Stimulated activated naive CD8-positive, alpha-beta T cell treated with anti-CD3 and anti-CD28 coated beads, Interleukin-15, Interleukin-2, amounts not matched to agents 100 ng/mL and 50 ng/mL, for 24 hours (primary cell): ENCODE data around the gene AMOTL2.

Experiments
- H3K27ac Mint-ChIP-seq: one replicate; pipeline ENCODE4 v1.8.0; 2021; ENCODE audit warnings: mild to moderate bottlenecking, mixed read lengths
- H3K27me3 Mint-ChIP-seq: one replicate; pipeline ENCODE4 v1.8.0; 2021; ENCODE audit warnings: mixed read lengths
- H3K36me3 Mint-ChIP-seq: one replicate; pipeline ENCODE4 v1.8.0; 2021; ENCODE audit warnings: low read depth, mixed read lengths
- H3K4me1 Mint-ChIP-seq: one replicate; pipeline ENCODE4 v1.8.0; 2021; ENCODE audit warnings: low read depth, mixed read lengths
- H3K4me3 Mint-ChIP-seq: one replicate; pipeline ENCODE4 v1.8.0; 2021; ENCODE audit warnings: mild to moderate bottlenecking, mixed read lengths
- H3K9me3 Mint-ChIP-seq: one replicate; pipeline ENCODE4 v1.8.0; 2021; ENCODE audit warnings: mixed read lengths

AMOTL2 gene

DNA sequence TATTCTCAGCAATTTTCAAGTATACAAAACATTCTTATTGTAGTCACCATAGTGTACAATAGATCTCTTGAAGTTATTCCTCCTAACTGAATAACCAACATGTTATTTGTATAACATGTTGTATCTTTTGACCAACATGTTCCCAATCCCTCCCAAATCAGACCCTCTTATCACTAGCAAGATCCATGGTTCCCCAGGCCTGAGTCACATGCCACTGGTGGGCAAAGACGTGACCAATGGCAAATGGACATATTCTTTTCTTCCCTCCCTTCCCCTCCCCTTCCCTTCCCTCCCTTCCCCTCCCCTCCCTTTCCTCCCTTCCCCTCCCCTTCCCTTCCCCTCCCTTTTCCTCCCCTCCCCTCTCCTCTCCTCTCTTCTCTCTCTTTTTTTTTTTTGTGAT lies 45.4 kb downstream of the AMOTL2 start:
- H3K9me3 Mint-ChIP-seq, result no peaks in the 10 kb centered on the region
- H3K4me3 Mint-ChIP-seq, result no peak overlapping the region
- no peaks in the 10 kb centered on the region for H3K36me3 Mint-ChIP-seq
- H3K27me3 Mint-ChIP-seq, result no peaks in the 10 kb centered on the region
- H3K4me1 Mint-ChIP-seq, result no peaks in the 10 kb centered on the region
- no peak overlapping the region for H3K27ac Mint-ChIP-seq

DNA sequence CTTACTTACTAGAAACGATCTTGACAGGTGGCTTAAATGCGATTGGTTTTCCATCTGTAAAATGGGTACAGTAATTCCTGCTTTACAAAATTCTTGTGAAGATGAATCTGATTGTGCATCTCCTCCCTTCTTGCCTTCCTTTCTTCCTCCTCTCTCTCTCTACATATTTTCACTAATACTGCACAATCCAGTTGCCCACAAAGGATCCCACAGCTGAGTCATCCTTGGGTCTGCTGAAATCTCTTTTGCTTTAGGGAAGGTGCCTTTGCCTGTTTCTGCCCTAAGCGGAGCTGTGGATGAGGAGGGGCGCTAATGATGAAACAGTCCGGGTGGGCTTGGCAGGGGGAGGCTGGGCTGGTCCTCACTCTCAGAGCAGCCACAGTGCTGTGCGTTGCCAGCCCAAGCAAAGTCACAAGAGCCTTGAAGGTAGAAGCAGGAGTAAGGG lies 46.1 kb downstream of the AMOTL2 start:
- Mint-ChIP-seq H3K36me3 (no peaks in the 10 kb centered on the region), H3K27ac (no peak overlapping the region), H3K4me3 (no peak overlapping the region), H3K9me3 (no peaks in the 10 kb centered on the region), H3K4me1 (no peaks in the 10 kb centered on the region), H3K27me3 (peaks cover 1% of the 10 kb centered on the region)

DNA sequence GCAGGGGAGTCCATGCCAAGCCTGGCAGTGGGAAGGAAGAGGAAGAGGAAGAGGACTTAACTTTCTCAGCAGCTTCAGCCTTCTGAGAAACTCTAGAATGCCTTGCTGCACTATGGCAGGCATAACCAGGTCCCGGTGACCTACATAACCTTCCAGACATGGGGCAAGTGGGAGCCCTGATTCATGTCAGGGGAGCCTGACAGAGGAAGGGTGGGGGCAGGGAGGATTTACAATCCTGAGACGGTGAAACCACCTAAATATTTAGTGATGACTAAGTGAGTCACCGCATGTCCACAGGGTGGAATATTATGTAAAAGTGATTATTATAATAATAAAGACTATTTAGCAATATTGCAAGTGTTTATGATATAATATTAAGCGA lies 46.7 kb downstream of the AMOTL2 start:
- H3K27me3 Mint-ChIP-seq, result peaks cover 6% of the 10 kb centered on the region
- no peak overlapping the region for H3K4me3 Mint-ChIP-seq
- H3K9me3 Mint-ChIP-seq, result no peaks in the 10 kb centered on the region
- no peaks in the 10 kb centered on the region for H3K36me3 Mint-ChIP-seq
- no peak overlapping the region for H3K27ac Mint-ChIP-seq
- H3K4me1 Mint-ChIP-seq, result no peaks in the 10 kb centered on the region

DNA sequence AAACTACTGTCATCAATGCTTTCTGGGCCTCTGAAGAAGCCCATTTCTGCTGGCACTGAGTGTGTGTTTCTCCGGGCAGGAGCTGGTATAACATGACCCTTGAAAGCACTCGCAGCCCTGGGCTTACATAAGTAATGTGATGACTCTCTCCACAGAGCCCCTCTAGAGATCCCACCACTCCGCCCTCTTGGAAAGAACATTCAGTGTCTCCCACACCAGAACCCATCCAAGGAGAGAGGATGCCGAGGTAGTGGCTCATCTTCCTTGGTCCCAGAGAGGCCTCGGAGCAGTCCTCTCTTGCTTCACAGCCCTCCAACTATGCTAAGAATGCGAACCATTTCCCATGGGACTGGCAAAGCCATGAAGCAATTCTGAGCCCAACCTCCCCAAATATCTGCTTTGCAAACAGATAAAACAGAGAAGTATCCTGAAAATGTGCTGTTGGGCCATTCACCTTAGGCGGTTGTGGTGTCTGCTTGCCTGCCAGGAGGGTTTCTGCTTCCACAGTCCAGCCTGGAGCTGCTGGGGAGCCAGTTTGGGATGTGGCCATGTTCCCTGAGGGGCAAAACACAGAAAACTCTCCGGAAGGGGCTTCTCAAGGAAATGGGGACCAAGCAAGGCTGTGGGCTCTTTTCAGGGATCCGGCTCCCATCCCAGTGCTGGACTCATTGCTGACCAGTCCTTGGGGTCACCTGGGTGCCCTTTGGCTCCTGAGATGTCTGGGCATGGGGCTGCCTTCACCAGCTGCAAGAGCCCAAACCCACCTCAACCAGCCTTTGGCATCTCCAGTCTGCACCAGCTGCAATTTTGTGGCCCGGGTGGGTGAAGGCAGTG lies 47.3 kb downstream of the AMOTL2 start:
- Mint-ChIP-seq H3K27ac (no peak overlapping the region), H3K4me1 (no peaks in the 10 kb centered on the region), H3K36me3 (no peaks in the 10 kb centered on the region), H3K27me3 (peaks cover 11% of the 10 kb centered on the region), H3K4me3 (no peak overlapping the region), H3K9me3 (no peaks in the 10 kb centered on the region)

DNA sequence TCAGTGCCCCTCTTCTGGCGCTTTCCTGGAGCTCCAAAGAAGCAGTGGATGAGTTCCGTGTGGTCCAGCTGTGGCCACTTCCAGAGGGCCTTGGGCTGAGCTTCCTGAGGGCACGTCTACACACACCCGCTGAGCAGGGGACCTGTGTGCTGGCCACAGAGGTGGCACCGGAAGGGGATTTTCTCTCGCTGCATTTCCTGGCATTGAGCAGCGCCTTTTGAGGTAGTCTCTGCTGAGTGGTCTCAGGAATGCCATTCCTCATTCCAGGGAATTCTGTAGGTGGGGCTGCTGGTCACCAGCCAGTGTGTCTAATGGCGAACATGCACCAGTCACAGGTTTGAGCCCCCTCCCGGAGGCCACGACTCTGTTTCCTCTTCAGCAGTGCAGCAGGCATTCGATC lies 48.1 kb downstream of the AMOTL2 start:
- Mint-ChIP-seq H3K27me3 (peaks cover 12% of the 10 kb centered on the region), H3K4me1 (no peaks in the 10 kb centered on the region), H3K36me3 (no peaks in the 10 kb centered on the region), H3K27ac (no peak overlapping the region), H3K4me3 (no peak overlapping the region), H3K9me3 (no peaks in the 10 kb centered on the region)

DNA sequence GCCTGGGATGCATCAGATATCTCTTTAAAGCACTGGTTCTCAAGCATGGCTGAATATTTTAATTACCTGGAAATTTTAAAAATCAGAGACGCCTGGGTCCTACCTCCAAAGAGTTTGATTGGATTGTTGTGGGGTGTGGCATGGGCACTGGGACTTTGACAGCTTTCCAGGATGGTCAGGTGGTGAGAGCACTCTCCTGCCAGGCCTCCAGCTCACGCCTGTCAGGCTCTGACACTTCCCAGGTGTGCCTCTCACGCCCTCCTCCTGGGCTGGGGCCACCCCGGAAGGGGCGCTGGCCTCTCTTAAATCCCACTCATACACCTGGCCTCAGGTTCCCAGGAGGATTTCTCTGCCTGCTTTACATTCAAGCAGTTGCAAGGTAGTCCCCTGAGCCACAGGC lies 48.5 kb downstream of the AMOTL2 start:
- H3K4me3 Mint-ChIP-seq, result no peak overlapping the region
- H3K27ac Mint-ChIP-seq, result no peak overlapping the region
- peaks cover 12% of the 10 kb centered on the region for H3K27me3 Mint-ChIP-seq
- H3K4me1 Mint-ChIP-seq, result no peaks in the 10 kb centered on the region
- H3K36me3 Mint-ChIP-seq, result no peaks in the 10 kb centered on the region
- H3K9me3 Mint-ChIP-seq, result no peaks in the 10 kb centered on the region

DNA sequence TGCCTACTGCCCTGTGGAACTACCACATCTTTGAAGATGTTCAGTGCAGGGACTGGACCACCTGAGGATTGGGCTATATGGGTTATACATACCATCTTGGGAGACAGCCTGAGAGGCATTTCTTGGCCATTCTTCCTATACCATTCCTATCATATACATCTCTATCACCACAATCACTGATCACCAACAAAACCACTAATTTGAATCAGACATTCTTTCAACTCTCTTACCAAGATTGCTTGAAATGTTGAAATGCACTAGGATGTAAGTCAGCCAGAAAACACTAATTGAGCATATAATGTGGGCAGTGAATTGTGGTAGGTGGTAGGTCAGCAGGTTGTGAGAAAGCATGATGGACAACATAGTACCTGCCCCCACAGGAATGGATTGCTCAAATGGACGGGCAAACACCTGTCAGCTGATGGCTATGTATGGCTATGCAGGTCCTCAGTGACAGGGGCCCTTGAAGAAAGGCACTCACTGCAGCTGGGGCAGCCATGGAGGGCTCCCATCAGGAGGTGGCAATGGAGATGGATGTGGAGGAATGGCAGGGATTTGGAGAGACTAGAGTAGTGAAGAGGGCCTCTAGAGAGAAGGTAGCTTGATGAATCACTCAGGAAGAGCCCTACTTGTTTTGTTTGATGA lies 49.1 kb downstream of the AMOTL2 start:
- no peak overlapping the region for H3K4me3 Mint-ChIP-seq
- H3K27ac Mint-ChIP-seq, result no peak overlapping the region
- H3K36me3 Mint-ChIP-seq, result no peaks in the 10 kb centered on the region
- H3K4me1 Mint-ChIP-seq, result no peaks in the 10 kb centered on the region
- H3K27me3 Mint-ChIP-seq, result peaks cover 12% of the 10 kb centered on the region
- no peaks in the 10 kb centered on the region for H3K9me3 Mint-ChIP-seq

DNA sequence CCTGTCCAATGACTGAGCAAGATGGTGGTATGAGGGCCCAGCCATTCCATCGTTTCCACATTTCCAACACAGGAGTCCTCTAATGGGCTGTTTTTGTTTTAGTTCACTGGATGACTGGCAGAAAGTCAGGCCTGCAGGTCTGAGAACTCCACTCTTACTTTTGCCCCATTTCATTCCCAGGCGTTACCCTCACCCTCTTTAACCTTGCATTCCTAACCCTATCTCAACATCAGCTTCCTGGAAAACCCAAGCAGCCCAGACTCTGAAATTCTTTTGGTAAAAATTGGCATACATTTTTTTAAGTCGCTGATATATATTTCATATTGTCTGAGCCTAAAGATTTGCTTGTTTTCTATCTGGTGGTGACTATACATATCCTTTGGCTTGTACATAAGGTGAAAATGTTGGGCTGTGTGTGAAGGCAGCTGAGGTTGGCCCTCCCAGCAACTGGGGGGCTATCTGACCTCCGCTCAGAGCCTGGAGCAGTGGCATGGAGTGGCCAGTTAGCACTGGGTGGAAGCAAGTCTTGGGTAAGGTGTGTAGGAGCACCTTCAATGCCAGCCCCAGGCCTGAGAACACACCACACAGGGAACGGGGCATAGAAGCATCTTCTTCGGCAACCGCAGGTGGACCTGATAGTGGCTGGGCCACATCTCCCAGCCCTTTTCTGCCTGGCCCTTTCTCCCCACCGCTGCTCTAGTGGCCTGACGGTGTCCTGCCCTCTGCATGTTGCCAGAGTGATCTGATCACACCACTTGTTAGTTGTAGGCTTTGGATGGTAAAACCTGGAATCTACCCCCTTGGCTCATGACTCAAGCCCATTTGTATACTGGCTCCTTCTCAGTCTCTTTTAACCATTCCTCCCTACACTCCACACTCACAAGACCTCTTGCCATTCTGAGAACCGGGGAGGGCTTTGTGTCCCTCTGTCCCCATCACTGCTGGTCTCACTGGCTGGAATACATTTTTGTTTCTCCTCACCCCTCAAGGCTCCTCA lies 50.0 kb downstream of the AMOTL2 start:
- H3K27me3 Mint-ChIP-seq, result peaks cover 12% of the 10 kb centered on the region
- no peaks in the 10 kb centered on the region for H3K9me3 Mint-ChIP-seq
- no peak overlapping the region for H3K4me3 Mint-ChIP-seq
- H3K36me3 Mint-ChIP-seq, result no peaks in the 10 kb centered on the region
- no peak overlapping the region for H3K27ac Mint-ChIP-seq
- no peaks in the 10 kb centered on the region for H3K4me1 Mint-ChIP-seq

DNA sequence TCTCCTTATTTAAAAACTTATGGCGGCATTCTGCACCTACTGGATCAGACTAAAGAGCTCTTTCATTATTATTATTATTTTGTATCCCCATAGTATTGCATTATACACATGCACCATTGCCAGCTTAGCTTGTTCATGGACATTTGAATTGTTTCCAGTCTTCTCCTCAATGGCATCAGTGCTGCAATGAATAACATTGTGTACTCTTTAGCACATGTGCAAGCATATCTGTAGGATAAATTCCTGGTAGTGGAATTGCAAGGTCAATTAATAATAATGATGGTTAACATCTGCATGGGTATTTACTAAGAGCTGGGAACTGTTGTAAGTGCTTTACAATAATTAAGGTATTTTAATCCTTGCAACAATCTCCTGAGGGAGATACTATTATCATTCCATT lies 52.0 kb downstream of the AMOTL2 start:
- H3K36me3 Mint-ChIP-seq, result no peaks in the 10 kb centered on the region
- H3K27ac Mint-ChIP-seq, result no peak overlapping the region
- no peaks in the 10 kb centered on the region for H3K9me3 Mint-ChIP-seq
- peaks cover 19% of the 10 kb centered on the region for H3K27me3 Mint-ChIP-seq
- H3K4me1 Mint-ChIP-seq, result no peaks in the 10 kb centered on the region
- H3K4me3 Mint-ChIP-seq, result no peak overlapping the region

DNA sequence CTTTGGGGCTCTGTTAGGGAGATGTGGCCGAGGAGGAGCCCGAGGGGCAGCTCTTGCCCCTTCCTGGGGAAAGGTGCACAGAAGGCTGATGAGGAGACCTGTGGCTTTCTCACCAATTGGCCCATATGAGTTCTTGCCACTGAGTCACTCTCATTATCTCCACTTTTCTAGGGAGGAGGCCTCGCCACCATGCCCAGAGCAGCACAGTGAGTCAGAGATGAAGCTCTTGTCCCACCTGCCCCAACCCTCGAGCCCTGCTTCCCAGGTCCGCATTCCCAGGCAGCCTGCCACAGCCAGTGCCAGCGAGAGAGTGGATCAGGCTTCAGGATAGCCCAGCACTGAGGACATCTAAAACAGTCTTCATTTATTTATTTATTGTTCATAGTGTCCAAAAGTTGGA lies 53.5 kb downstream of the AMOTL2 start:
- peaks cover 6% of the 10 kb centered on the region for H3K4me1 Mint-ChIP-seq
- H3K36me3 Mint-ChIP-seq, result no peaks in the 10 kb centered on the region
- H3K4me3 Mint-ChIP-seq, result no peak overlapping the region
- H3K9me3 Mint-ChIP-seq, result no peaks in the 10 kb centered on the region
- peaks cover 23% of the 10 kb centered on the region for H3K27me3 Mint-ChIP-seq
- H3K27ac Mint-ChIP-seq, result no peak overlapping the region

DNA sequence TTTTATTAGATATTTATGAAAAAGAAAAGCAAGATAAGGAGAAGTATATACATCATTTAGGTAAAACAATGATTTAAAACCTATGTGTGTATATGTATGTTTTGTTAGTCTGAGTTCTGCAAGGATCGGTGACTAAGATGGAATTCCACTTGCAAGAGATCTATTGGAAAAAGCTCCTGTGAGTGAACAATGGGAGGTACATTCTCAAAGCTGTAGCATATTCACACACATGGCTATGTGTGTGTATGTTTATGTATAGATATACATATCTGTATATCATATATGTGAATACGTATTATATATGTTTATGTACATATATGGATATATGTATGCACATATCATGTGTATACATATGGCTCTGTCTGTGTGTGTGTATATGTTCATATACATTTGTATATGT lies 54.3 kb downstream of the AMOTL2 start:
- Mint-ChIP-seq H3K27ac (no peak overlapping the region), H3K4me1 (peaks cover 6% of the 10 kb centered on the region), H3K27me3 (peaks cover 24% of the 10 kb centered on the region), H3K4me3 (no peak overlapping the region), H3K36me3 (no peaks in the 10 kb centered on the region), H3K9me3 (no peaks in the 10 kb centered on the region)

DNA sequence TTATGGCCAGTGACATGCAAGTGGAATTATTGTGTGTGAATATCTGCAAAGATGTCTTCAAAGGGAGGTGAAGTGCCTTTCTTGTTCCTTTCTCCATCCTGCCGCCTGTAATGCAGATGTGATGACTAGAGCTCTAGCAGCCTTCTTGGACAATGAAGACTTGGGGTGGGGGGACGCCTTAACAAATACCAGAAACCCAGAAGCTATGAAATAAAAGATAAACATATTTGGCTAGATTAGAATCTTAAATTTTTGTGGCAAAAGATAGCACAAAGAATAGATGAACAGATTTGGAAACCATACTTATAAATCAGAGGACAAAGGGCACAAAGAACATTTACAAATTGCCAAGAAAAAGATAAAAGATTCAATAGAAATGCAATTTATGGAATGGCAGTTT lies 56.1 kb downstream of the AMOTL2 start:
- no peak overlapping the region for H3K4me3 Mint-ChIP-seq
- H3K9me3 Mint-ChIP-seq, result no peaks in the 10 kb centered on the region

DNA sequence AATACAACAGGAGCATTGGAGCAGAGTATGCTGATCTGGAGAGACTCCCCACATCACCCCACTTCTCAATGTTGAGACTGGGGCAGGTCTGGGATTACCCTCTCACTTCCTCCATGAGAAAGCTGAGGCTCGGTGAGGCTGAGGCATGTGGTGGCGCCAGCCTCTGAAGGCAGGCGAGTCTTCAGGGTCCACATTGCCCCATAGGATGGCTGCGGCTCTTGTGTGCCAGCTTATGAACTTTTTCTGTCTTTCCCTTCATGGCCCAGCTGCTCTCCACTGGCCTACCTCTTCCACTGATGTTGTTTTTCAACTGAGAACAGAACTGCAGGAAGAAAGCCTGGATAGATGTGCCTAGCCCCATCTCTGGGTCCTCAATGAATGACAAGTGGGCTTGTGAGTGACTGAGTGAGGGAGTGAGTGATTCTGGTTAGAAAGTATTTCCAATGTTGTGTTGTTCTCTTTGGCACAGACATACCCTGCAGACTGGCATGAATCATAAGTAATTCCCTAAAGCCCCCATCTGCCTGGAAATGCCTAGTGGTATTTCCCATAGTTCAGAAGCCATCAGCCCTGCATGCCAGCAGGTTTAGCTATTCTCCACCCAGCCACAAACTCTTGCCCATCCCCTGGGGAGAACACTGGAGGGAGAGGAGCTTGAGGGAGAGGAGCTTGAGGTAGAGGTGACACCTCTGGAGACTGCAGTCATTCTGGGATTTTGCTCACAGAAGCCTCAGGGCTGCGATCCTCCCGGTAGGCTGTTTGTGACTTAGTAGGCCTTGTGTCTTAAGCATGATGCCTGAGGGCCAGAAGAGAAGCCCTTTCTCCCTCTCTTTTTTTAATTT lies 56.9 kb downstream of the AMOTL2 start:
- Mint-ChIP-seq H3K36me3 (no peaks in the 10 kb centered on the region), H3K4me1 (peaks cover 6% of the 10 kb centered on the region), H3K27me3 (peaks cover 31% of the 10 kb centered on the region), H3K4me3 (no peak overlapping the region), H3K9me3 (no peaks in the 10 kb centered on the region), H3K27ac (no peak overlapping the region)

More for the DNA sequence above, 56.1 kb downstream of the AMOTL2 start:
- no peaks in the 10 kb centered on the region for H3K36me3 Mint-ChIP-seq
- H3K27me3 Mint-ChIP-seq, result peaks cover 37% of the 10 kb centered on the region
- H3K4me1 Mint-ChIP-seq, result peaks cover 6% of the 10 kb centered on the region
- H3K27ac Mint-ChIP-seq, result no peak overlapping the region
